Gastrocnemius medialis (tissue), 4 donors: Measurements from ENCODE around the gene GPR152. TPM values are rescaled to one million over a fixed set of nuclear protein-coding genes. Genes with fewer than 3 reads are reported as not detected.
"Not testable (repeated sequence)": the region's sequence is repeated elsewhere in the genome, so short reads cannot be mapped to it uniquely, and the experiment has no call there.

Experiments
- ATAC-seq, 2 donors: fragments of 150-250 bp; one replicate each; pipeline ENCODE4 v1.9.1; 2016
- DNase-seq, 2 donors: peaks; one replicate each; pipeline ENCODE4 v3.0.0-alpha.2; 2019
- H3K27ac ChIP-seq, 4 donors: fragments of 200-600 bp; sonication (generic); 1 replicate in 1 of 4; 2 replicates in 3 of 4; pipeline ENCODE4 v1.5.1; 2016 to 2018; ENCODE audit warnings: mild to moderate bottlenecking in 2 of 4, moderate library complexity in 1 of 4
- H3K27me3 ChIP-seq, 3 donors: fragments of 200-600 bp; sonication (generic) in 2 of 3; 1 replicate in 1 of 3; 2 replicates in 2 of 3; pipeline versions ENCODE4 v1.5.1 to v1.6.0; 2016 to 2019; ENCODE audit warnings: mild to moderate bottlenecking in 1 of 3, moderate library complexity in 1 of 3
- H3K36me3 ChIP-seq, 2 donors: fragments of 200-600 bp; sonication (generic) in 1 of 2; one replicate each; pipeline ENCODE4 v1.5.1; 2017 to 2018
- H3K4me1 ChIP-seq, 2 donors: fragments of 200-600 bp; sonication (generic) in 1 of 2; one replicate each; pipeline ENCODE4 v1.5.1; 2016 to 2017; ENCODE audit warnings: mild to moderate bottlenecking in 2 of 2
- H3K4me3 ChIP-seq, 4 donors: fragments of 200-600 bp; sonication (generic) in 3 of 4; 1 replicate in 1 of 4; 2 replicates in 3 of 4; pipeline ENCODE4 v1.5.1; 2016 to 2019; ENCODE audit warnings: mild to moderate bottlenecking in 2 of 4
- H3K9me3 ChIP-seq, 3 donors: fragments of 200-600 bp; sonication (generic) in 2 of 3; 1 replicate in 1 of 3; 2 replicates in 2 of 3; pipeline ENCODE4 v1.5.1; 2016 to 2019
- POLR2A ChIP-seq, 2 donors: fragments of 450-650 bp; IDR thresholded peaks; one replicate each; pipeline ENCODE4 v1.6.1; 2017; ENCODE audit warnings: antibody characterized with exemption in 2 of 2, mild to moderate bottlenecking in 2 of 2, moderate library complexity in 2 of 2
- in situ Hi-C, 4 donors: fragments of 200-750 bp; cut with MboI; loops; one replicate each; pipeline versions ENCODE4 v1.15.0 to v1.8.0; 2017; ENCODE audit warnings: low sequenced_read_pairs in 4 of 4
- intact Hi-C: fragments of 100-400 bp; cut with DNase I; formaldehyde crosslinking; loops from one replicate; pipeline ENCODE4 v1.15.1; 2023; ENCODE audit warnings: low total_unique reads
- total RNA-seq, 4 donors: library from RNA; depleted of rRNA; stranded (reverse); fragments of >200 nt; gene quantifications; one replicate each; pipeline versions ENCODE4 v1.1.0 to v1.2.3, GENCODE V29; 2016
- TF ChIP-seq, protein P1 (sequence below), 5 experiments: fragments of 450-650 bp in 3 of 5; fragments of 200-600 bp in 2 of 5; sonication (generic) in 2 of 5; IDR thresholded peaks in 4 of 5; conservative IDR thresholded peaks in 1 of 5; 1 replicate in 4 of 5; 2 replicates in 1 of 5; pipeline ENCODE4 v1.5.1; 2016 to 2019; ENCODE audit warnings: antibody characterized with exemption in 5 of 5, mild to moderate bottlenecking in 3 of 5, moderate library complexity in 3 of 5

Gene GPR152
- total RNA-seq, 4 donors from 2014 or later, result not detected

GRCh38 chr11:67489203-67489884 lies 36.8 kb upstream of the GPR152 start:
- in situ Hi-C loops, result no loop called here

DNA sequence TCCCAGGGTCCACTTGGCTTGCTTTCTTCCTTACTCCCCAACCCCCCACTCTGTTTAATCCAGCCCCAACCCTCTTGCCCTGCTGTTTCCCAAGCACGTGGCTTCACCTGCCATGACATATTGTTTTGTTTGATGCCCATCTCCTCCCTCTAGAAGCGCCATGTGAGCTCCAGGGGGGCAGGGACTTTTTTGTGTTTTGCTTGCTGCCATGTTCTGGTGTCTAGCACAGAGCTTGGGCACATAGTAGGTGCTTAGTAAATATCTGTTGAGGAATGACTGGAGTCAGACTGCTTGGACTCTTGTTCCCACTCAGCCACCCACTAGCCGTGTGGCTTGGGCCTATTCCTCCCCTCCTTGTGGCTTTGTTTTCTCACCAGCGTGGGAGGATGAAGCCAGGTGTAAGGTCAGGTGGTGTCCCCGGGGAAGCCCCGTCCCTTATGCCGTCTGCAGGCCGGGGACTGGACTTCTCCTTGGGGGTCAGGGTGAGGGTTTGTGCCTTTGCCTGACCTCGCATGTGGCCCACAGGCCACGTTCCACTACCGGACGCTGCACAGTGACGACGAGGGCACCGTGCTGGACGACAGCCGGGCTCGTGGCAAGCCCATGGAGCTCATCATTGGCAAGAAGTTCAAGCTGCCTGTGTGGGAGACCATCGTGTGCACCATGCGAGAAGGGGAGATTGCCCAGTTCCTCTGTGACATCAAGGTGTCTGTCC lies 34.1 kb upstream of the GPR152 start:
- H3K4me3 ChIP-seq, result no peak overlapping the region
- DNase-seq, result no peak
- TF ChIP-seq POLR2A (IDR thresholded peaks at IDR 0.05), result no peak
- TF ChIP-seq, protein P1, sequence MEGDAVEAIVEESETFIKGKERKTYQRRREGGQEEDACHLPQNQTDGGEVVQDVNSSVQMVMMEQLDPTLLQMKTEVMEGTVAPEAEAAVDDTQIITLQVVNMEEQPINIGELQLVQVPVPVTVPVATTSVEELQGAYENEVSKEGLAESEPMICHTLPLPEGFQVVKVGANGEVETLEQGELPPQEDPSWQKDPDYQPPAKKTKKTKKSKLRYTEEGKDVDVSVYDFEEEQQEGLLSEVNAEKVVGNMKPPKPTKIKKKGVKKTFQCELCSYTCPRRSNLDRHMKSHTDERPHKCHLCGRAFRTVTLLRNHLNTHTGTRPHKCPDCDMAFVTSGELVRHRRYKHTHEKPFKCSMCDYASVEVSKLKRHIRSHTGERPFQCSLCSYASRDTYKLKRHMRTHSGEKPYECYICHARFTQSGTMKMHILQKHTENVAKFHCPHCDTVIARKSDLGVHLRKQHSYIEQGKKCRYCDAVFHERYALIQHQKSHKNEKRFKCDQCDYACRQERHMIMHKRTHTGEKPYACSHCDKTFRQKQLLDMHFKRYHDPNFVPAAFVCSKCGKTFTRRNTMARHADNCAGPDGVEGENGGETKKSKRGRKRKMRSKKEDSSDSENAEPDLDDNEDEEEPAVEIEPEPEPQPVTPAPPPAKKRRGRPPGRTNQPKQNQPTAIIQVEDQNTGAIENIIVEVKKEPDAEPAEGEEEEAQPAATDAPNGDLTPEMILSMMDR (IDR thresholded peaks at IDR 0.05 in 4 of 5, conservative IDR thresholded peaks at IDR 0.05 in 1 of 5), result no peak
- no peak for ATAC-seq
- no peak overlapping the region for H3K27ac ChIP-seq
- intact Hi-C loops (no loop called here), in situ Hi-C loops (no loop called here)
- H3K36me3 ChIP-seq, result peaks cover 0 to 21% of the 10 kb centered on the region in 2 donors
- no peaks in the 10 kb centered on the region for H3K9me3 ChIP-seq
- H3K4me1 ChIP-seq, result peaks cover 9 to 14% of the 10 kb centered on the region in 2 donors
- H3K27me3 ChIP-seq, result no peaks in the 10 kb centered on the region

More at GRCh38 chr11:67489203-67489884, 36.8 kb upstream of the GPR152 start:
- Histone ChIP-seq H3K9me3 (no peaks in the 10 kb centered on the region), H3K4me3 (no peak overlapping the region), H3K4me1 (no peaks in the 10 kb centered on the region), H3K27ac (no peak overlapping the region), H3K36me3 (peaks cover 0 to 21% of the 10 kb centered on the region in 2 donors), H3K27me3 (no peaks in the 10 kb centered on the region)
- DNase-seq (no peak), ATAC-seq (no peak)
- no peak for TF ChIP-seq POLR2A (IDR thresholded peaks at IDR 0.05)
- TF ChIP-seq, protein P1 (IDR thresholded peaks at IDR 0.05 in 4 of 5, conservative IDR thresholded peaks at IDR 0.05 in 1 of 5), result no peak
- intact Hi-C loops, result no loop called here

DNA sequence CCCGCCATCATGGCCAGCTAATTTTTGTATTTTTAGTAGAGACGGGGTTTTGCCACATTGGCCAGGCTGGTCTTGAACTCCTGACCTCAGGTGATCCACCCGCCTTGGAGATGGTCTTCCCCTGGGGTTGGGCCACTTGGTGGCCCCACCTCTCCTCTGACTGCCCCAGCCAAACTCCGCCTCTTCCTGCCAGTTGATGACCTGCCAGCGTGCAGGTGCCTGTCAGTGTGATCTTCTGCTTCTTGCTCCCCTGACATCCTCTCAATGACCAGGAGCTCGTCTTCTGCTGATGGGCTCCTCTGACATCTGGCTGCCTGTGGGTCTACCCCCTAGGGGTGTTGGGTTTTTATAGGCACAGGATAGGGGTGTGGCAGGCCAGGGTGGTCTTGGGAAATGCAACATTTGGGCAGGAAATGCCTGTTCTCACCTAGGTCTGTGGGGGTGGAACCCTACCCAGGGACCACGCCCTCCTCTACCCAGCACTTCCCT lies 33.4 kb upstream of the GPR152 start:
- DNase-seq, ATAC-seq, H3K4me3 ChIP-seq, H3K27ac ChIP-seq, H3K9me3 ChIP-seq, H3K27me3 ChIP-seq, in situ Hi-C loops, intact Hi-C loops: not testable (repeated sequence)
- H3K4me1 ChIP-seq, result peaks cover 9 to 14% of the 10 kb centered on the region in 2 donors
- H3K36me3 ChIP-seq, result peaks cover 0 to 21% of the 10 kb centered on the region in 2 donors

GRCh38 chr11:67484847-67485311 lies 32.4 kb upstream of the GPR152 start:
- Histone ChIP-seq H3K27ac (no peak overlapping the region), H3K9me3 (no peaks in the 10 kb centered on the region), H3K27me3 (no peaks in the 10 kb centered on the region), H3K4me1 (peaks cover 9 to 14% of the 10 kb centered on the region in 2 donors), H3K36me3 (peaks cover 0 to 21% of the 10 kb centered on the region in 2 donors), H3K4me3 (no peak overlapping the region)
- in situ Hi-C loops (no loop called here), intact Hi-C loops (no loop called here)
- no peak for ATAC-seq
- no peak for TF ChIP-seq POLR2A (IDR thresholded peaks at IDR 0.05)
- TF ChIP-seq, protein P1 (IDR thresholded peaks at IDR 0.05 in 4 of 5, conservative IDR thresholded peaks at IDR 0.05 in 1 of 5), result no peak
- DNase-seq, result no peak
